CD1c-positive myeloid dendritic cell (primary cell): Measurements from ENCODE around the gene ATF7.

Source experiments
- DNase-seq: peaks from one replicate; pipeline ENCODE4 v3.0.0-alpha.2; 2016; ENCODE audit errors: extremely low spot score

ATF7 gene

DNA sequence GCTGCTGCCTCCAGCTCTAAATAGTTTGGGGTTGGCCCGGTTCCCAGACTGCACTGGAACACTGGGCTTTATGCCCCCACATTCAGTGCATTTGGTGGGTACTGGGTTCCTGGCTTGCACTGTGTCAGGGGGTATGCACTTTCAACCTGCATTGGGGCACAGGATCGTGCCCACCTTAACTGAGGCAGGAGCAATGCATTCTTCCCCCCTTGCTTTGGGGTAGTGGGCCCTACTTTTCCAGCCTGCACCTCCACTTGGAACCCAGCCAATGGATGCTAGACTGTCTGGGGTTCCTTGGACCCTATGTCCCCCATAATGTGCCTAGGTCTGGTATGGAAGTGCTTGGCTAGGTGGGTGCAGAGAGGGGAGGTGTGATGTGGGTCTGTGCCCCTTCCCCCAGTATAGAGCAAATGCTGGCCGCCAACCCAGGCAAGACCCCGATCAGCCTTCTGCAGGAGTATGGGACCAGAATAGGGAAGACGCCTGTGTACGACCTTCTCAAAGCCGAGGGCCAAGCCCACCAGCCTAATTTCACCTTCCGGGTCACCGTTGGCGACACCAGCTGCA is 124.5 kb downstream of the ATF7 start:
- no peak for DNase-seq

- DNase-seq = peak; percentile 99
Observed at GRCh38 chr12:53500776-53501614, 125.2 kb downstream of the ATF7 start, which contains the start of gene TARBP2. TSS of gene TARBP2 (plus strand) at chr12:53501283. CDS start at chr12:53501409, 126 bp downstream.

DNA sequence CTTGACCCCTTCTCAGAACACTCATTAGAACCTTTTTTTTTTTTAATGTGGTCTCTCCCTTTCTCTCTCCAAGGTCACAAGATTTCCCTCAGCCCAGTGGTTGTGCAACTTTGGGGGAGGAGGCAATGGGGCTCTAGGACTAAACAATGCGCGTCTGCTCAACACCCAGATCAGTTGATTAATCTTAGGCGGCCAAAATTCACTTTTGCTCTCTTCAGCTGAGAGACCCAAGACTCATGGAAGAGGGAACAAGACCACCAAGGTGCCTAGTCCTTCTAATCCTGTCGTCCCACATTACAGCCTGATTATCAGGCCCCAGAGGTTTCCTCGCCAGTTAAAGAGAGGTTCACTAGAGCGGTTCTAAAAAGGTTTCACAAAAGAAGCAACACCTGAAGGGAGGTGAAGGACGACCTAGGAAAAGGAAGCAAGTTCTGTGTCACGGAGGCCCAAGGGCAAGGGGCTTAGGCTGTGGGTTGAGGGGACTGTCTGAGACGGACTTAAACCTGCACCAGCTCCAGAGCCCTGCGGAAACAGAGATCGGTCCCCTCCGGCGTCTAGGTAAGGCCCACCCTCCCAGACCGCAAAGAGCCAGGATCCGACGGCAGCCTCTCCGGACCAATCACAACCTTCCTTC is 125.9 kb downstream of the ATF7 start:
- peak; percentile 78 for DNase-seq

GRCh38 chr12:53499266-53500141 is 126.7 kb downstream of the ATF7 start, which contains the start of gene MAP3K12:
TSS of gene MAP3K12 (minus strand) at chr12:53499458. CDS start at chr12:53487391, 12,067 bp downstream.
- DNase-seq = peak; percentile 46

DNA sequence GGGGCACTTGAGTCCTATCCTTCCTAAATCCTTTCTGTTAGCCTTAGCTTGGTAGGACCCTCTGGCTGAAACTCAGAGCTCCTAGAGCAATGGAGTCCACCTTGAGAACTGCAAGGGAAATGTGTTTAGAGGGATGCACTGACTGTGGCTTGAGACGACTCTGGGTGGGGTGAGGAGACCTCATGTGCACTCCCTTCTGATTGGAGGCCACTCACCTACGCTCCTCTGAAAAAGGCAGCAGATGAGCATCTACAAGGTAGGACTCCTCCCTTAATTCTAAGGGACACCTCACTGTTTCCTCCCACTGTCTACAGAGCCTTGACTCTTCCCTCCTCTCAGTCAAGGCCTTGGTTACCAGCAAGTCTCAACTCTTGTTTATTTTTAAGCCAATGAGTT is 127.9 kb downstream of the ATF7 start:
- DNase-seq = no peak

DNA sequence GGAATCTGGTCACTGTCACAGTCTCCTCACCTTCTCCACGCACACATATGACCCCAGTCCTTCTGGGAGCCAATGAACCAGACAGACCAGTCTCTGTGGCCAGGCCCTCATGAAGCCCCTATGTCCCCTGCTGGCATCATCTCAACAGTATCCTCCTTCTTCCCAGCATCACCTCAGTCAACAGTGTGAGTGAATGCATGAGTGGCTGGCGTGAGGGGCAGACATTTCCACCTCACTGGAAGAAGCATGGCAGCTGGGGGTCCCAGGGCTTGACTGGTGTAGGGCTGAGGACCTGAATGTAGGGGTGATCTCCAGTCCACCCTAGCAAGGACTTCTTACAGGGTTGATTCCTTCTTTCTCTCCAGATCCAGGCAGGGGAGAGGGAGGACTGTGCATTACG is 128.7 kb downstream of the ATF7 start:
- DNase-seq = no peak

GRCh38 chr12:53496752-53497032 is 129.5 kb downstream of the ATF7 start:
- no peak for DNase-seq

DNA sequence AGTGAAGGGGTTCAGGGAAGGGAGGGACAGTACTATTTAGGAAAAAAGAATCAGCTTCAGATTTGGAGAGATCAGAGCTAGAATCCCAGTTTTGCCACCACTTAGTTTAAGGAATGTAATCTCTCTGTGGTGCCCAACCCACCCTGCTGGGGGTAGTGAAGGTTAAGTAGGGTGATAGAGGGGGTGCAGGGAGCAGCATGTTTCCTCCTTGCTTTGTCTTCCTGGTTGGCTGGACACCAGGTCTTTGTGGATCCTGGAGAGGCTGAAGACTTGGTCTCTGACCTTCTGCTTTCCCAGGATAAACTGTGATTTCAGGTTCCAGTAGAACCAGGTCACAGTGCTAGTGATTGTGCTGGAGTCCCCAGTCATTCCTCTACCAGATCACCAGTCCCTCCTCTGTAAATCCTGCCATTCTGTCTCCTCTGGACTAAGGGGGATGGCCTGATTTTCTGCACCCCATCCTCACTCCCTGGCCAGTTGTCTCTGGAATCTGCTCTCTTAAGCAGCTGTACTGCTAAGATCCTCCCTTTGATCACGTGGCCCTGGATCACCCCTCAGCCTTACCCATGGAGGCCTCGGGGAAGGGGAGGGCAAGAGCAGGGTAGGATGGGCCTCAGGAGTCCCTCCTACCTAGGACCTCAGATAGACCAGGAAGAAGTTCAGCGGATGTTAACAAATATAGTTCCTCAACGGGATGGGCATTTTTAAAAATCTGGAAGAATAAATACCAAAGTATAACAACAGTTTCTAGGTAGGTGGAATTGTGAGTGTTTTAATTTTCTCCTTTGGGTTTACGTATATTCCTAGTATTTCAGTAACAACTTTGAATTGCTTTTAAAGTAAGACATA is 130.1 kb downstream of the ATF7 start:
- peak; percentile 37 for DNase-seq

DNA sequence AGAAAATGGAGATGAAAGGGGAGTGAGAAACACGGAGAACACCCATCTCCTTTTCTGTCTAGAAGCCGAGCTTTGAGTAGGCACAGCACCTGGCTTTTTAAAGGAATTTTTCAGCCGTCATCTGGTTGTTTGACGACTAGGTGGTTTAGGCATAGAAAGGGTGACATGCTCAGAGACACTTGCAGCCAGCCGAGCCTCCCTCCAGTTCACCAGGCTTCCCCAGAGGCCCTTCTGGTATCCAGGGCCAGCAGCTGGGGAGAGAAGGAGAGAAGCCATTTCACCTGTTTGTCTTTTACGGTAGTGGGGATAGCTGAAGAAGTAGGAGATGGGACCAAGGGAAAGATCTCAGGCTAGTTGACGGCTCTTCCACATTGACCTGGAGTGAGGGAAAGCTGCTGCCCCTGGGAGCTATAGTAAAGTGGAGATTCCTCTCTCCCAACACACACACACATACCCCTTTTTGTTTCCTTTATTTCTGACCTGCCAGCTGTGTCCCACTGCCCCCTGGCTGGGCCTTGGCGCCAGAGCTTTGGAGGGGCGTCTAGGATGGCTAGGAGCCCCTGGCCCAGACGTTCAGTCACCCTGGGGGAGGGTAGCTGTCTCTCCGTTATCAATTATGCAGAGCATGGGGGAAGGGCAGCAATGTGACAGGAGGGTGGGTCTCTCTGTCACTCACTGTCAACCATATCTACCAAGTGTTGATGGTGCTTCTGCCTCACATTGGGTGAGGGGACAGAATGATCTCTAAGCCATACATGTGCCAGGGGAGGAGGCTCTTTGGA is 132.4 kb downstream of the ATF7 start:
- no peak for DNase-seq

DNA sequence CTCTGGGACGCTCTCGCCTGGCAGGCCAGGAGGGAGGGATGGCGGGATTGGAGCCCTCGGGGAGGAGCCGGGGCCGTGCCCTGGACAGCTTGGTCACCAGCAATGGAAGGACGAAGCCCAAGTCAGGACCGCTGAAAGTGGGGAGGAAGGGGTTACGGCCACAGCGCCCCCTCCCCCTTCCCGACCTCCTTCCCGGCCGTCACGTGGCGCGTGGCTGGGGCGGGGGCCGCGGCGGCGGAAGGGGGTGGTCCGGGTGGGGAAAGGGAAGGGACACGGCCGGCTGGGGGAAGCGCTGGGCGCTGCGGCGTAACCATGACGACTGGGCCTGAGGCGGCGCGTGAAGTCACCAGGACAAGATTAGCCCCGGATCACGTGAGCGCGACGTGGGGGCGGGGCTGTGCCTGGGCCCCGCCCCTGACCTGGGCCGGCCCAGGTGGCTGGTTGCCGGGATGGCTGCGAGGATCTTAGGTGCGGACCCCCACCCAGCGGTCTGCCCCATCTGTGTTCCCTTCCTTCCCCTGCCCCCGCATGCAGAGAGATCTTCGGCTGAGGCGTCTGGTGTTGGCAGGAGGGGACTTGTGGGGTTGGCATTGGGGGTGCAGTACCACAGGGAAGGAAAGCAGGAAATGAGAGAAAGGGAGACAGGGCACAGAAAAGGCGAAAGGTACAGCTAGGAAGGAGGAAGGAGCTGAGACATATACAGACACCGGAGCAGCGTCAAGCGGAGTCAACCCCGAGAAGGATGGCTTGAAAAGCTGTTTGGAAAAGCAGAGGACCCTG is 133.2 kb downstream of the ATF7 start:
- DNase-seq = peak; percentile 89

DNA sequence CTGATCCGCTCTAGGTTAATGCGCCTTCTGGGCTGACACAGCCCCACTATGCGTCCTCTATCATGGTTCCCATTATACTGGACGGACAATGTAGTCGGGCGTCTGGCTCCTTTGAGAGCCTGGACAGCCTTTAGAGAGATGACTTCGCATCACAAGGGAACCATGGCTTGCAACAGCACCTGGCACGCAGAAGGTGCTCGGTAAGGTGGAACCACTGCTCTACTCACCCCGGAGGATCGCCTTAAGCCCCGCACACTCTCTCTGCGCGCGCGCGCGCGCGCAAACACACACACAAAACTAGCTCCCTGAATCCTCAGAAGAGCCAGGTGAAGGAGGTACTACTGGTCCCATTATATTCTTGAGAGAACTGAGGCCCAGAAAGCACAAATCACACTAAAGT is 134.0 kb downstream of the ATF7 start:
- no peak for DNase-seq

- DNase-seq = no peak
Observed at GRCh38 chr12:53489242-53489864, 136.8 kb downstream of the ATF7 start.

DNA sequence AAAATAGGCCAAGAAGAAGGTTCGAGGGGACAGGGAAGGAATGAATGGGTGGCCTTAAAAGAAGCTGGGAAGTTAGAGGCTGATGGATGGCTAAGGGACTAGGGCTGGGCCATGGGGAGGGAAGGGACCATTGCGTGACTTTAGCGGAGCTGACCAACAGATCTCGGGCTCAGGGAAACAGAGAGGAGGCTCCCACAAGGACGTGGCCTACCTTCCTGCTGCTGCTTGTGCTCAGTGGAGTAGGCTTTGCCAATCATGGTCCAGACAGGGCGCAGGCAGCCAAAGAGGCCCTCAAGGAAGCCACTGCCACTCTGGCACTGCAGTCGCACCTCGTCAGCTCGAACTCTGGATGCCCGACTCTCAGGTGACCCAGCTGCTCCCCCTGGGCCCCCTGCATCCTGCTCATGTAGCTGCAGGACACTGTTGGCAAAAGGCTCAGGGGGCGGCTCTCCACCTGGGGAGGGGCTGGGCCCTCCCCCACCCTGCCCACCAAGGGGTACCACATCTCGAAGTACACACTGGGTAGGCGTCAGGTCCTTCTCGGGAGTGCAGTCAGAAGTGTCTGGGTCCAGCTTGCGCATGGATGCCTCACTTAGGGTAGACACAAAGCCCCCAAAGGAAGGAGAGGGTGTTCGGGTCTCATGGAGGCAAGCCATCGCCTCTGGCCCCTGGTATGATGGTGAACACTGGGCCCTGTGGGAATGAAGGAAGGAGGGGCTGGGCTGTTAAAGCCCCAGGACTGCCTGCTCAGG is 139.3 kb downstream of the ATF7 start:
- no peak for DNase-seq

- no peak for DNase-seq
Observed at GRCh38 chr12:53485955-53486735, 140.0 kb downstream of the ATF7 start.

GRCh38 chr12:53484686-53485575 is 141.3 kb downstream of the ATF7 start:
- no peak for DNase-seq

DNA sequence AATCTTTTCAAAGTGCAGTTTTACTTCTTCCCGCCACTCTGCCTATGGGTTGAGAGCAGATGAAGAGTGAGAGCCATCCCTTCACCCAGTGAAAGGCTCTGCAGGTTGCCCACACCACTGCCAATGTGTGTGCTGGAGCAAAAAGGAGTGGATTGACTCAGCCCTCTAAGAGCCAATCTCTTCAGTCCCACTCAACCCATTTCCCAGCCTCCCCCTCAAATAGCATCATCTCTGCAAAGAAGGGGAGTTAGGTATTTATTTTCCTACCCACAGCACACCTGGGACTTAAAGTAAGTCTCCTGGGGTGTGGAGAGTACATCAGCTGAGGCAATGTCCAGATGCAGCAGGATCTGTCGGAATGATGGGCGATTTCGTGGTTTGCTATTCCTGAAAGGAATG is 142.2 kb downstream of the ATF7 start:
- DNase-seq = no peak
